Neural cell (in vitro differentiated cells): ENCODE data around the gene ACSM5. TPM values are rescaled to one million over a fixed set of nuclear protein-coding genes. Genes with fewer than 3 reads are reported as not detected.

Experiments used
- H2AFZ ChIP-seq: fragments of 200-600, 300-800 bp; sonication (generic), shearing (Covaris generic); 2 replicates; pipeline ENCODE4 v1.6.0; 2014; ENCODE audit warnings: low read depth, mild to moderate bottlenecking, antibody characterized with exemption, low read length, moderate library complexity
- H3F3A ChIP-seq: fragments of 200-600 bp; shearing (Covaris generic); 2 replicates; pipeline ENCODE4 v1.6.1; 2016; ENCODE audit warnings: mild to moderate bottlenecking, moderate library complexity, mixed read lengths, antibody characterized with exemption, low read length; ENCODE audit not compliant: insufficient read depth, poor library complexity, severe bottlenecking
- H3K27ac ChIP-seq: fragments of 200-600, 300-800 bp; sonication (generic), shearing (Covaris generic); 2 replicates; pipeline ENCODE4 v1.5.1; 2014; ENCODE audit warnings: mild to moderate bottlenecking, low read length, moderate library complexity
- H3K27me3 ChIP-seq: fragments of 300-800, 200-600 bp; sonication (generic), shearing (Covaris generic); 2 replicates; pipeline ENCODE4 v1.6.0; 2014; ENCODE audit warnings: mild to moderate bottlenecking, low read depth, low read length, moderate library complexity; ENCODE audit not compliant: insufficient read depth
- H3K36me3 ChIP-seq: fragments of 300-800, 200-600 bp; sonication (generic), shearing (Covaris generic); 2 replicates; pipeline ENCODE4 v1.5.1; 2014; ENCODE audit warnings: mild to moderate bottlenecking, antibody characterized with exemption, low read length, moderate library complexity; ENCODE audit not compliant: insufficient read depth
- H3K4me2 ChIP-seq: fragments of 300-800, 200-600 bp; sonication (generic), shearing (Covaris generic); 2 replicates; pipeline ENCODE4 v1.6.0; 2014; ENCODE audit warnings: mild to moderate bottlenecking, low read length
- H3K4me3 ChIP-seq: fragments of 300-800, 200-600 bp; sonication (generic), shearing (Covaris generic); 2 replicates; pipeline ENCODE4 v1.5.1; 2014; ENCODE audit warnings: mild to moderate bottlenecking, low read length, moderate library complexity
- H3K79me2 ChIP-seq: fragments of 200-600 bp; shearing (Covaris generic); replicated peaks from 2 replicates; pipeline ENCODE4 v1.6.0; 2014; ENCODE audit warnings: mild to moderate bottlenecking, low read length, moderate library complexity; ENCODE audit not compliant: insufficient read depth
- H3K9ac ChIP-seq: fragments of 300-800, 200-600 bp; sonication (generic), shearing (Covaris generic); 2 replicates; pipeline ENCODE4 v1.6.1; 2016; ENCODE audit warnings: mild to moderate bottlenecking, low read length, mixed read lengths
- H3K9me2 ChIP-seq: fragments of 200-600 bp; shearing (Covaris generic); 2 replicates; pipeline ENCODE4 v1.6.1; 2016; ENCODE audit warnings: mild to moderate bottlenecking, low read length, mixed read lengths; ENCODE audit not compliant: insufficient read depth
- H3K9me3 ChIP-seq: fragments of 200-600, 300-800 bp; sonication (generic), shearing (Covaris generic); 2 replicates; pipeline ENCODE4 v1.6.1; 2016; ENCODE audit warnings: mild to moderate bottlenecking, mixed run types, low read length, moderate library complexity, mixed read lengths
- H4K20me1 ChIP-seq: fragments of 200-600 bp; shearing (Covaris generic); 2 replicates; pipeline ENCODE4 v1.6.1; 2016; ENCODE audit warnings: mild to moderate bottlenecking, mixed run types; ENCODE audit not compliant: insufficient read depth
- EP300 ChIP-seq: fragments of 450-650 bp; conservative IDR thresholded peaks from 2 replicates; pipeline ENCODE4 v1.6.1; 2014; ENCODE audit warnings: antibody characterized with exemption, mild to moderate bottlenecking, moderate library complexity; ENCODE audit not compliant: poor library complexity, severe bottlenecking
- EZH2 ChIP-seq: fragments of 200-600, 300-800 bp; shearing (Covaris generic), sonication (generic); IDR thresholded peaks from 2 replicates; pipeline ENCODE4 v1.6.1; 2014; ENCODE audit warnings: antibody characterized with exemption, low read length, borderline replicate concordance, mild to moderate bottlenecking; ENCODE audit not compliant: insufficient read depth, poor library complexity, severe bottlenecking
- MXI1 ChIP-seq: fragments of 450-650 bp; conservative IDR thresholded peaks from 2 replicates; pipeline ENCODE4 v1.6.1; 2014; ENCODE audit warnings: antibody characterized with exemption, mild to moderate bottlenecking; ENCODE audit not compliant: poor library complexity, severe bottlenecking
- POLR2AphosphoS5 ChIP-seq: IDR thresholded peaks from 2 replicates; pipeline ENCODE4 v1.6.1; 2012
- RAD21 ChIP-seq: fragments of 450-650 bp; conservative IDR thresholded peaks from 2 replicates; pipeline ENCODE4 v1.6.1; 2014; ENCODE audit warnings: antibody characterized with exemption, mild to moderate bottlenecking, moderate library complexity
- SMC3 ChIP-seq: fragments of 450-650 bp; conservative IDR thresholded peaks from 2 replicates; pipeline ENCODE4 v1.6.1; 2014; ENCODE audit warnings: antibody characterized with exemption, mild to moderate bottlenecking, moderate library complexity; ENCODE audit not compliant: poor library complexity
- TAF1 ChIP-seq: IDR thresholded peaks from 2 replicates; pipeline ENCODE4 v1.6.1; 2012; ENCODE audit warnings: low read depth
- polyA plus RNA-seq: library from polyadenylated mRNA; depleted of rRNA; stranded (reverse); fragments of >200 nt; gene quantifications from 2 replicates; pipeline ENCODE4 v1.2.3, GENCODE V29; 2014
- TF ChIP-seq, protein P1 (sequence below): fragments of 450-650 bp; IDR thresholded peaks from 2 replicates; pipeline ENCODE4 v1.5.1; 2014; ENCODE audit warnings: antibody characterized with exemption, mild to moderate bottlenecking, moderate library complexity; ENCODE audit not compliant: poor library complexity, severe bottlenecking
- TF ChIP-seq, protein P2 (sequence below): IDR thresholded peaks from 2 replicates; pipeline ENCODE4 v1.6.1; 2012; ENCODE audit warnings: borderline replicate concordance

Gene ACSM5
- polyA plus RNA-seq, 1 donor from 2014 or later = not detected

DNA sequence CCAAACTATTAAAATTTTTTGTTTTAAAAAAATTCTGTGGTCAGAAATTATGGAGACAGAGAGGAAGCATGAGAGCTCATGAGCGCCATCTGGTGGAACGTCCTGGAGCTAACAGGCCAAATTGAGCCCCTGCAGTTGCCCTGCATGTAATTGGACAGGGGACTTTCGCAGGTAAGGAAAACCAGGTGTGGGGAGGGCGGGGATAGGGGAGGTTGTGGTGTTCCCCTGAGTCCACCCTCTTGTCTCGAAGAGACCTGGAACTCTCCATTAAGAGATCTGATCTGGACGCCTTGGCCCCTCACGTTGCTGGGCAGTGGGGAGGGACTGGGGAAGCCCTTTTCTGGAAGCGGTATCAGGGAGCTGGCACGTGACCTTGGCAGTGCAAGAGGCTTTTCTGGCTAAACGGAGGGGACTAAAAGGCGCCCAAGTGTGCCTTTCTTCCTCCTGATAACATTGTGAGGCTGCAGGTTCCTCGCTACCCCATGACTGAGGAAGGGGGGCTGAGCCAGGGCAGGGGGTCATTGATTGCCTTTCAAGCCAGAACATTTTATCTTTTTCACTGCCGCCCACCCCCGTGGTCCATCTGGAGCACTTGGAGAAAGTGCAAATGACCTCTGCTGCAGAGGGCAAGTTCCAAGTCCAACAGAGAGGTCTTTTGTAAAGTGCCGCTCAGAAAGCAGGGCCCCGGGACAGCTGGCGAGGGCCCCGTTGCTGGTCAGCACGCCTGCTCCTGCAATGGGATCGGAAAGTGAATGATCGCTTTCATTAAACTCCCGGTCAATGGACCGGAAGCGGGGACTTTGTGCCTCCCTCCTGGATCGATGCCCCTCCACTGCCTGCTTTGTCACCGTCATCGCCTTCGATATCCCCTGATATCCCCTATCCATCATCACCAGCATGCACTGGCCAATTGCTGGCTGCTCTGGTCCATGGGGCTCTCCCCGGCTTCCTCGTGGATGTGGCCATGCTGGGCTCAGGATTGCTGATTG lies 23.2 kb upstream of the ACSM5 start:
- no peaks in the 10 kb centered on the region for H4K20me1 ChIP-seq
- no peak overlapping the region for H3K4me2 ChIP-seq
- H3K9me2 ChIP-seq = no peaks in the 10 kb centered on the region
- no peak overlapping the region for H2AFZ ChIP-seq
- H3F3A ChIP-seq = no peaks in the 10 kb centered on the region
- H3K36me3 ChIP-seq = no peaks in the 10 kb centered on the region
- TF ChIP-seq, protein P1, sequence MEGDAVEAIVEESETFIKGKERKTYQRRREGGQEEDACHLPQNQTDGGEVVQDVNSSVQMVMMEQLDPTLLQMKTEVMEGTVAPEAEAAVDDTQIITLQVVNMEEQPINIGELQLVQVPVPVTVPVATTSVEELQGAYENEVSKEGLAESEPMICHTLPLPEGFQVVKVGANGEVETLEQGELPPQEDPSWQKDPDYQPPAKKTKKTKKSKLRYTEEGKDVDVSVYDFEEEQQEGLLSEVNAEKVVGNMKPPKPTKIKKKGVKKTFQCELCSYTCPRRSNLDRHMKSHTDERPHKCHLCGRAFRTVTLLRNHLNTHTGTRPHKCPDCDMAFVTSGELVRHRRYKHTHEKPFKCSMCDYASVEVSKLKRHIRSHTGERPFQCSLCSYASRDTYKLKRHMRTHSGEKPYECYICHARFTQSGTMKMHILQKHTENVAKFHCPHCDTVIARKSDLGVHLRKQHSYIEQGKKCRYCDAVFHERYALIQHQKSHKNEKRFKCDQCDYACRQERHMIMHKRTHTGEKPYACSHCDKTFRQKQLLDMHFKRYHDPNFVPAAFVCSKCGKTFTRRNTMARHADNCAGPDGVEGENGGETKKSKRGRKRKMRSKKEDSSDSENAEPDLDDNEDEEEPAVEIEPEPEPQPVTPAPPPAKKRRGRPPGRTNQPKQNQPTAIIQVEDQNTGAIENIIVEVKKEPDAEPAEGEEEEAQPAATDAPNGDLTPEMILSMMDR = peak; percentile 73
- TF ChIP-seq EZH2 (no peak), POLR2AphosphoS5 (no peak), SMC3 (peak; percentile 83), EP300 (no peak), TAF1 (no peak), MXI1 (no peak), RAD21 (peak; percentile 71)
- TF ChIP-seq, protein P2, sequence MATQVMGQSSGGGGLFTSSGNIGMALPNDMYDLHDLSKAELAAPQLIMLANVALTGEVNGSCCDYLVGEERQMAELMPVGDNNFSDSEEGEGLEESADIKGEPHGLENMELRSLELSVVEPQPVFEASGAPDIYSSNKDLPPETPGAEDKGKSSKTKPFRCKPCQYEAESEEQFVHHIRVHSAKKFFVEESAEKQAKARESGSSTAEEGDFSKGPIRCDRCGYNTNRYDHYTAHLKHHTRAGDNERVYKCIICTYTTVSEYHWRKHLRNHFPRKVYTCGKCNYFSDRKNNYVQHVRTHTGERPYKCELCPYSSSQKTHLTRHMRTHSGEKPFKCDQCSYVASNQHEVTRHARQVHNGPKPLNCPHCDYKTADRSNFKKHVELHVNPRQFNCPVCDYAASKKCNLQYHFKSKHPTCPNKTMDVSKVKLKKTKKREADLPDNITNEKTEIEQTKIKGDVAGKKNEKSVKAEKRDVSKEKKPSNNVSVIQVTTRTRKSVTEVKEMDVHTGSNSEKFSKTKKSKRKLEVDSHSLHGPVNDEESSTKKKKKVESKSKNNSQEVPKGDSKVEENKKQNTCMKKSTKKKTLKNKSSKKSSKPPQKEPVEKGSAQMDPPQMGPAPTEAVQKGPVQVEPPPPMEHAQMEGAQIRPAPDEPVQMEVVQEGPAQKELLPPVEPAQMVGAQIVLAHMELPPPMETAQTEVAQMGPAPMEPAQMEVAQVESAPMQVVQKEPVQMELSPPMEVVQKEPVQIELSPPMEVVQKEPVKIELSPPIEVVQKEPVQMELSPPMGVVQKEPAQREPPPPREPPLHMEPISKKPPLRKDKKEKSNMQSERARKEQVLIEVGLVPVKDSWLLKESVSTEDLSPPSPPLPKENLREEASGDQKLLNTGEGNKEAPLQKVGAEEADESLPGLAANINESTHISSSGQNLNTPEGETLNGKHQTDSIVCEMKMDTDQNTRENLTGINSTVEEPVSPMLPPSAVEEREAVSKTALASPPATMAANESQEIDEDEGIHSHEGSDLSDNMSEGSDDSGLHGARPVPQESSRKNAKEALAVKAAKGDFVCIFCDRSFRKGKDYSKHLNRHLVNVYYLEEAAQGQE = no peak
- no peak overlapping the region for H3K4me3 ChIP-seq
- no peaks in the 10 kb centered on the region for H3K79me2 ChIP-seq
- no peaks in the 10 kb centered on the region for H3K9me3 ChIP-seq
- H3K9ac ChIP-seq = no peak overlapping the region
- no peak overlapping the region for H3K27ac ChIP-seq
- H3K27me3 ChIP-seq = no peaks in the 10 kb centered on the region

DNA sequence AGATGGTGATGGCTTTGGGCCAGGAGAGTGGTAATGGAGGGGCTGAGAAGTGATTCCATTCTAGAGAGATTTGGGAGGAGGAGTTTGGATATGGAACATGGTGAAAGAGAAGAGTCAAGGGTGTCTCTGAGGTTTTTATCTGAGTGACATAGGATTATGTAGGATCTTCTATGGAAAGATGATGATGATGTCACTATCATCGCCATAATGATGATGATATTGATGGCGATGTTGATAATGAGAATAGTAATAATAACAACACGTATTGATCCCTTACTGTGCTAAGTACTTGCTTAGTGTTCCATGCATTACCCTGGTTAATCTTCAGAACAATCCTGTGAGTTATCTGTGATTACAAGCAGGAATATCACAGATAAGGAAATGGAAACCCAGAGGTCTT lies 21.4 kb upstream of the ACSM5 start:
- H3K4me3 ChIP-seq = no peak overlapping the region
- H3F3A ChIP-seq = no peaks in the 10 kb centered on the region
- H2AFZ ChIP-seq = no peak overlapping the region
- H3K79me2 ChIP-seq = no peaks in the 10 kb centered on the region
- no peaks in the 10 kb centered on the region for H3K9me2 ChIP-seq
- H3K27me3 ChIP-seq = no peaks in the 10 kb centered on the region
- no peaks in the 10 kb centered on the region for H4K20me1 ChIP-seq
- H3K4me2 ChIP-seq = no peak overlapping the region
- TF ChIP-seq RAD21 (no peak), MXI1 (no peak), EP300 (no peak), TAF1 (no peak), EZH2 (no peak)
- TF ChIP-seq, protein P2 = no peak
- TF ChIP-seq, protein P1 = no peak
- H3K27ac ChIP-seq = no peak overlapping the region
- H3K9me3 ChIP-seq = no peaks in the 10 kb centered on the region
- H3K9ac ChIP-seq = no peak overlapping the region
- H3K36me3 ChIP-seq = no peaks in the 10 kb centered on the region
